Peyer's patch (tissue), 4 donors: Measurements from ENCODE around the gene ADGRE3. TPM values are rescaled to one million over a fixed set of nuclear protein-coding genes. Genes with fewer than 3 reads are reported as not detected.

ENCODE experiments used
- DNase-seq, 3 donors: peaks; one replicate each; pipeline ENCODE4 v3.0.0-alpha.2; 2017 to 2019
- H3K27ac ChIP-seq, 4 donors: fragments of 200-600 bp; sonication (generic); one replicate each; pipeline ENCODE4 v1.5.1; 2016 to 2019
- H3K27me3 ChIP-seq, 2 donors: fragments of 200-600 bp; sonication (generic); one replicate each; pipeline ENCODE4 v1.5.1; 2019
- H3K36me3 ChIP-seq, 3 donors: fragments of 200-600 bp; sonication (generic); one replicate each; pipeline ENCODE4 v1.5.1; 2016 to 2019
- H3K4me1 ChIP-seq, 4 donors: fragments of 200-600 bp; sonication (generic); one replicate each; pipeline ENCODE4 v1.5.1; 2016 to 2019
- H3K4me3 ChIP-seq, 4 donors: fragments of 200-600 bp; sonication (generic); 1 replicate in 3 of 4; 2 replicates in 1 of 4; pipeline ENCODE4 v1.5.1; 2016 to 2019; ENCODE audit warnings: mild to moderate bottlenecking in 1 of 4
- H3K9me3 ChIP-seq, 4 donors: fragments of 200-600 bp; sonication (generic); one replicate each; pipeline ENCODE4 v1.5.1; 2016 to 2019; ENCODE audit warnings: mild to moderate bottlenecking in 1 of 4
- POLR2A ChIP-seq, 2 donors: fragments of 450-650 bp; IDR thresholded peaks; one replicate each; pipeline ENCODE4 v1.5.1; 2017; ENCODE audit warnings: antibody characterized with exemption in 2 of 2, mild to moderate bottlenecking in 2 of 2, moderate library complexity in 2 of 2
- total RNA-seq, 4 donors: library from RNA; depleted of rRNA; stranded (reverse); fragments of >200 nt; gene quantifications; one replicate each; pipeline ENCODE4 v1.1.0, GENCODE V29; 2016
- TF ChIP-seq, protein P1 (sequence below), 6 experiments: fragments of 450-650 bp in 4 of 6; fragments of 200-600 bp in 2 of 6; sonication (generic) in 1 of 6; IDR thresholded peaks; one replicate each; pipeline ENCODE4 v1.5.1; 2017 to 2019; ENCODE audit warnings: antibody characterized with exemption in 6 of 6, mild to moderate bottlenecking in 3 of 6, moderate library complexity in 1 of 6

ADGRE3 gene
- total RNA-seq, 4 donors from 2014 or later = not detected

- Histone ChIP-seq H3K27ac (peak overlapping the region in 1 of 4 donors; percentile 69), H3K9me3 (no peaks in the 10 kb centered on the region), H3K36me3 (no peaks in the 10 kb centered on the region), H3K4me1 (peaks cover 0 to 8% (median 6%) of the 10 kb centered on the region in 4 donors), H3K4me3 (no peak overlapping the region), H3K27me3 (no peaks in the 10 kb centered on the region)
- DNase-seq = no peak
- TF ChIP-seq POLR2A (IDR thresholded peaks at IDR 0.05) = no peak
- TF ChIP-seq, protein P1, sequence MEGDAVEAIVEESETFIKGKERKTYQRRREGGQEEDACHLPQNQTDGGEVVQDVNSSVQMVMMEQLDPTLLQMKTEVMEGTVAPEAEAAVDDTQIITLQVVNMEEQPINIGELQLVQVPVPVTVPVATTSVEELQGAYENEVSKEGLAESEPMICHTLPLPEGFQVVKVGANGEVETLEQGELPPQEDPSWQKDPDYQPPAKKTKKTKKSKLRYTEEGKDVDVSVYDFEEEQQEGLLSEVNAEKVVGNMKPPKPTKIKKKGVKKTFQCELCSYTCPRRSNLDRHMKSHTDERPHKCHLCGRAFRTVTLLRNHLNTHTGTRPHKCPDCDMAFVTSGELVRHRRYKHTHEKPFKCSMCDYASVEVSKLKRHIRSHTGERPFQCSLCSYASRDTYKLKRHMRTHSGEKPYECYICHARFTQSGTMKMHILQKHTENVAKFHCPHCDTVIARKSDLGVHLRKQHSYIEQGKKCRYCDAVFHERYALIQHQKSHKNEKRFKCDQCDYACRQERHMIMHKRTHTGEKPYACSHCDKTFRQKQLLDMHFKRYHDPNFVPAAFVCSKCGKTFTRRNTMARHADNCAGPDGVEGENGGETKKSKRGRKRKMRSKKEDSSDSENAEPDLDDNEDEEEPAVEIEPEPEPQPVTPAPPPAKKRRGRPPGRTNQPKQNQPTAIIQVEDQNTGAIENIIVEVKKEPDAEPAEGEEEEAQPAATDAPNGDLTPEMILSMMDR (IDR thresholded peaks at IDR 0.05) = no peak
Observed at GRCh38 chr19:14577264-14577663, 97.4 kb downstream of the ADGRE3 start.

DNA sequence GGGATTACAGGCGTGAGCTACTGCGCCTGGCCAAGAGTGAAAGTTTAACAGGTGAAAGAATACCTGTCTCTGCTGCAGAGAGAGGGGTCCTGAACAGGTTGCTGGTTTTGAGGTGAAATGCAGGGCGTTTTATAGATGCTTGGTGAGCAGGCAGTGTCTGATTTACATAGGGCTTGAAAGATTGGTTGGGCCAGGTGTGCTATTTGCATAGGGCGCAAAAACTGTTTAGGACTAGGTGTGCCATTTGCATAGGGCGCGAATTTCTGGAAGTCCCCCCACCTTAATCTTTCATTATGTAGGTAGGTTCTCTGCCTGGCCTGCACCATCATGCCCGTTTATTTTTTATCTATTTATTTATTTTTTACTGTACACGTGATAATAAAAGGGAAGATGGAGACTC is 98.3 kb downstream of the ADGRE3 start:
- no peaks in the 10 kb centered on the region for H3K36me3 ChIP-seq
- no peak for DNase-seq
- no peaks in the 10 kb centered on the region for H3K9me3 ChIP-seq
- H3K27ac ChIP-seq = no peak overlapping the region
- H3K27me3 ChIP-seq = no peaks in the 10 kb centered on the region
- H3K4me3 ChIP-seq = no peak overlapping the region
- TF ChIP-seq POLR2A (IDR thresholded peaks at IDR 0.05) = no peak
- TF ChIP-seq, protein P1 (IDR thresholded peaks at IDR 0.05) = no peak
- H3K4me1 ChIP-seq = peaks cover 0 to 8% (median 6%) of the 10 kb centered on the region in 4 donors

DNA sequence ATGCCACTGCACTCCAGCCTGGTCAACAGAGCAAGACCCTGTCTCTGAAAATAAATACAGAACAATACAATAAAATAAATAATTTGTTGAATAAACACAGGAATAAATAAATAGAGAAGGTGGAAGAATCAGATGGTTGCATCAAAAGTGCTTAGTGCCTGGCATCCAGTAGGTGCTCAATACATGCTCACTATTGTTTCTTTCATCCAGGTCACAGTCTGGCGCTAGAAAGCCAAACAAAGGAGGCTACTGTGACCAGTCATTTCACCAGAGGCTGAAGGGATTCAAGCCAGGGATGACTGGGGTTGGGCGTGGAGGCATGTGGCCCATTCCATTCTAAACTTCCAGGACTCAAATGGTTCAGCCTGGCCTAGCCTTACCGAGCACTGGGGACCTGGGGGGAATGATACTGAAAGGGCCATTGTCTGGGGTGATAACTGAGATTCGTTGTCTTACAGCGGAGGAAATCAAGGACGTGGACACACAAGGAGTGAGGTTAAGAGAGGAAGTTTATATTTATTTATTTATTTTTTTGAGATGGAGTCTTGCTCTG is 99.1 kb downstream of the ADGRE3 start:
- H3K27me3 ChIP-seq = no peaks in the 10 kb centered on the region

GRCh38 chr19:14571695-14572490 is 102.8 kb downstream of the ADGRE3 start, which contains the start of gene NDUFB7:
NDUFB7 (minus strand) TSS chr19:14572066; CDS start chr19:14572000, 66 bp downstream.
- peak; percentile 89 to 96 (median 91) for DNase-seq
- Histone ChIP-seq H3K36me3 (peaks cover 0 to 2% (median 0%) of the 10 kb centered on the region in 3 donors), H3K27me3 (no peaks in the 10 kb centered on the region), H3K4me3 (peak within 1 kb of the TSS; percentile 64 to 96 (median 80)), H3K4me1 (peaks cover 0 to 31% (median 14%) of the 10 kb centered on the region in 4 donors), H3K27ac (peak within 1 kb of the TSS; percentile 62 to 91 (median 82)), H3K9me3 (no peaks in the 10 kb centered on the region)
- TF ChIP-seq, protein P1 (IDR thresholded peaks at IDR 0.05) = peak; percentile 50 to 88 (median 74)
- TF ChIP-seq POLR2A (IDR thresholded peaks at IDR 0.05) = peak; percentile 58 to 64

More for the DNA sequence above, 99.1 kb downstream of the ADGRE3 start:
- Histone ChIP-seq H3K27ac (peak overlapping the region in 1 of 4 donors; percentile 71), H3K4me1 (peaks cover 0 to 15% (median 13%) of the 10 kb centered on the region in 4 donors), H3K4me3 (no peak overlapping the region), H3K9me3 (no peaks in the 10 kb centered on the region), H3K36me3 (no peaks in the 10 kb centered on the region)
- no peak for DNase-seq
- TF ChIP-seq, protein P1 (IDR thresholded peaks at IDR 0.05) = no peak
- no peak for TF ChIP-seq POLR2A (IDR thresholded peaks at IDR 0.05)

GRCh38 chr19:14570864-14571527 is 103.6 kb downstream of the ADGRE3 start:
- DNase-seq = no peak
- no peak for TF ChIP-seq POLR2A (IDR thresholded peaks at IDR 0.05)
- TF ChIP-seq, protein P1 (IDR thresholded peaks at IDR 0.05) = no peak
- peak overlapping the region; percentile 64 to 96 (median 80) for H3K4me3 ChIP-seq
- peak overlapping the region in 2 of 4 donors; percentile 76 to 91 for H3K27ac ChIP-seq
- H3K9me3 ChIP-seq = no peaks in the 10 kb centered on the region
- H3K27me3 ChIP-seq = no peaks in the 10 kb centered on the region
- H3K36me3 ChIP-seq = peaks cover 0 to 11% (median 0%) of the 10 kb centered on the region in 3 donors
- peaks cover 0 to 31% (median 14%) of the 10 kb centered on the region in 4 donors for H3K4me1 ChIP-seq
